ENCODE results near the gene JAG2.

DNA sequence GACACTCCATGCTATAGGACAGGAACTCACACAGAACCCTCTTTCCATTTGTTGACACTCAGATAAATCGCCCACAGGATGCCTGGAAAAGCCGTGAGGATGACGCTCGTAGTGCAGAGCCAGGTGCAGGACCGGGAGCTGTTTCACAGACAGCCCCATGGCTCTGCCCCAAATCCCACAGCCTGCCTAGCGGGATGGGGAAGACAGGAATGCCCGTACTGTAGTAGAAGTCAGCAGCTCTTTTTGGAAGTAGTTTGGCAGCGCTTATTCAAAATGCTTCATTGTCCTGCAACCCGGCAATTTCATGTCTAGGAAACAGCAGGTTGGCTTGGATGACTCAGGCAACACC is 41.6 kb downstream of the JAG2 start:
- TF ChIP-seq EZH2 (IDR thresholded peaks at IDR 0.05) (no peak), POLR2AphosphoS5 (IDR thresholded peaks at IDR 0.05; ENCODE audit: borderline replicate concordance, low read depth, low read length) (no peak), FOXP2 (optimal IDR thresholded peaks at IDR 0.05; ENCODE audit: control extremely low read depth, extremely low read length, insufficient read depth) (no peak)
